ENCODE measurements around the gene LIMS4. TPM values are rescaled to one million over a fixed set of nuclear protein-coding genes. Genes with fewer than 3 reads are reported as not detected.
"Not testable (repeated sequence)": the region's sequence is repeated elsewhere in the genome, so short reads cannot be mapped to it uniquely, and the experiment has no call there.

Gene LIMS4
- total RNA-seq, 5 donors from 2014 or later (not counting 1 experiment from before 2014, with no cell fraction given), result 0.76 to 1.6 (median 1.3) TPM; not detected in 2

DNA sequence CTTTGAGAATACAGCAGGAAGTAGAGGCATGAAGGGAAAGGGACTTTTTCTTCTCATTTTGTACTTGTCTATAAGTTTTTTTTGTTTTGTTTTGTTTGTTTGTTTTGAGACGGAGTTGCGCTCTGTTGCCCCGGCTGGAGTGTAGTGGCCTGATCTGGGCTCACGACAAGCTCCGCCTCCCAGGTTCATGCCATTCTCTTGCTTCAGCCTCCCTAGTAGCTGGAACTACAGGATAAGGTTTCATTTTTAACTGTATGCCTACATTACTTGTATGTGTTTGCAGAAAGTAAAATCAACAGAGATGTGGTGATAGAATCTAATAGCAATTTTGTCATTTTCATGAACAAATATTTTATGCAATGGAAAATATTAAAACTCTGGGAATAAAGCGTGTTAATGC, 38.1 kb downstream of the LIMS4 start:
- POLR2A ChIA-PET; H3K36me3 ChIP-seq (ENCODE audit: control insufficient read depth in 2 of 2, extremely low read depth in 1 of 2, insufficient read depth in 1 of 2, low read length in 1 of 2); H3K27me3 ChIP-seq (replicated peaks in 1 of 2; ENCODE audit: control insufficient read depth in 2 of 2, extremely low read depth in 1 of 2, insufficient read depth in 2 of 2, low read length in 1 of 2); ATAC-seq (replicated peaks in 1 of 4); H3K9me3 Mint-ChIP-seq; H3K4me1 Mint-ChIP-seq; H3K9me3 ChIP-seq; DNase-seq; H3K27me3 Mint-ChIP-seq; H3K27ac Mint-ChIP-seq; H3K4me1 ChIP-seq (ENCODE audit: control insufficient read depth in 1 of 2, extremely low read depth in 1 of 2, insufficient read depth in 2 of 2, low read length in 2 of 2); CTCF ChIA-PET; H3K4me3 ChIP-seq (ENCODE audit: control insufficient read depth in 1 of 2, extremely low read depth in 1 of 2, low read length in 1 of 2); H3K27ac ChIP-seq (ENCODE audit: low read length); H3K4me3 Mint-ChIP-seq; H3K36me3 Mint-ChIP-seq: not testable (repeated sequence)
- WGBS (ENCODE audit: insufficient coverage), result no CpG with 5 or more reads among the region's 6 CpGs

DNA sequence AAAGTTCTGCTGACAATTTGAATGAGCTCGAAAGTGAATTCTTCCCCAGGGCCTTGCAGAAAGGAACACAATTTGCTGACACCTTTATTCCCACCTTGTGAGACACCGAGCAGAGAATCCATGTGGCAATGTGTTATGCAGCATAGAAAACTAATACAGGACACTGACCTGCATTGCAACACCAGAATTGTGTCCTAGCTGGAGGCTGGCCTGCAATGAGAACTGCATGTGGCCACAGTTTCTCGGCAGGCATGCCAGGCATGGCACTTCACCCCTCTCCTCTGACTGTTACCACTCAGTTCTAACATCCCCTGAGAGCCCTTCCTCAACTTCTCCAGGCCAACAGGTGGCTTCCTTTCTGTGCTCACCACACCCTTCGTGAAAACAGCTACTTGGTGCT, 46.9 kb downstream of the LIMS4 start:
- WGBS (ENCODE audit: insufficient coverage), result no CpG with 5 or more reads among the region's 4 CpGs
- CTCF ChIA-PET, POLR2A ChIA-PET: not testable (repeated sequence)

DNA sequence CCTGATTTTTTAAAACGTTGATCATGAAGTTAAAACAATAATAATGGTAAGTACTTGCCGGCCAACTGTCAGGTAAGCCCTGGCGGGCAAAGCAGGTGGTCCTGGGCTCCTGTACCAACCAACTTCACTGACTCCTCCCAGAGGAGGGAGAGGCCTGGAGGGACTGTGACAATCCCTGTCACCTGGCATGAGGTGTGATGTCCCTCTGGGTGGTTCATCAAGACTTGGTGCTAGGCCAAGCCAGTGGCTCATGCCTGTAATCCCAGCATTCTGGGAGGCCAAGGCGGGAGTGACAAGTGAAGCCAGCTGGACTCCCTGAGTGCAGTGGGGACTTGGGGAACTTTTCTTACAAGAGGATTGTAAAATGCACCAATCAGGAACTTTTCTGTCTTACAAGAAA, 48.2 kb downstream of the LIMS4 start:
- CTCF ChIA-PET; H3K27me3 Mint-ChIP-seq; H3K27ac ChIP-seq (ENCODE audit: low read length); DNase-seq; H3K4me3 Mint-ChIP-seq; ATAC-seq (replicated peaks in 1 of 4); H3K27ac Mint-ChIP-seq; H3K9me3 ChIP-seq; H3K4me1 Mint-ChIP-seq; POLR2A ChIA-PET; H3K27me3 ChIP-seq (replicated peaks in 1 of 2; ENCODE audit: control insufficient read depth in 2 of 2, extremely low read depth in 1 of 2, insufficient read depth in 2 of 2, low read length in 1 of 2); H3K4me1 ChIP-seq (ENCODE audit: control insufficient read depth in 1 of 2, extremely low read depth in 1 of 2, insufficient read depth in 2 of 2, low read length in 2 of 2); H3K36me3 Mint-ChIP-seq; H3K36me3 ChIP-seq (ENCODE audit: control insufficient read depth in 2 of 2, extremely low read depth in 1 of 2, insufficient read depth in 1 of 2, low read length in 1 of 2); H3K9me3 Mint-ChIP-seq; H3K4me3 ChIP-seq (ENCODE audit: control insufficient read depth in 1 of 2, extremely low read depth in 1 of 2, low read length in 1 of 2): not testable (repeated sequence)
- no CpG with 5 or more reads among the region's 4 CpGs for WGBS (ENCODE audit: insufficient coverage)

More for the DNA sequence above, 46.9 kb downstream of the LIMS4 start:
- not testable (repeated sequence) for H3K36me3 ChIP-seq (ENCODE audit: control insufficient read depth in 2 of 2, extremely low read depth in 1 of 2, insufficient read depth in 1 of 2, low read length in 1 of 2); DNase-seq; H3K36me3 Mint-ChIP-seq; H3K9me3 ChIP-seq; H3K27ac Mint-ChIP-seq; ATAC-seq (replicated peaks in 1 of 4); H3K27ac ChIP-seq (ENCODE audit: low read length); H3K4me3 ChIP-seq (ENCODE audit: control insufficient read depth in 1 of 2, extremely low read depth in 1 of 2, low read length in 1 of 2); H3K4me1 ChIP-seq (ENCODE audit: control insufficient read depth in 1 of 2, extremely low read depth in 1 of 2, insufficient read depth in 2 of 2, low read length in 2 of 2); H3K27me3 ChIP-seq (replicated peaks in 1 of 2; ENCODE audit: control insufficient read depth in 2 of 2, extremely low read depth in 1 of 2, insufficient read depth in 2 of 2, low read length in 1 of 2); H3K4me3 Mint-ChIP-seq; H3K9me3 Mint-ChIP-seq; H3K27me3 Mint-ChIP-seq; H3K4me1 Mint-ChIP-seq

DNA sequence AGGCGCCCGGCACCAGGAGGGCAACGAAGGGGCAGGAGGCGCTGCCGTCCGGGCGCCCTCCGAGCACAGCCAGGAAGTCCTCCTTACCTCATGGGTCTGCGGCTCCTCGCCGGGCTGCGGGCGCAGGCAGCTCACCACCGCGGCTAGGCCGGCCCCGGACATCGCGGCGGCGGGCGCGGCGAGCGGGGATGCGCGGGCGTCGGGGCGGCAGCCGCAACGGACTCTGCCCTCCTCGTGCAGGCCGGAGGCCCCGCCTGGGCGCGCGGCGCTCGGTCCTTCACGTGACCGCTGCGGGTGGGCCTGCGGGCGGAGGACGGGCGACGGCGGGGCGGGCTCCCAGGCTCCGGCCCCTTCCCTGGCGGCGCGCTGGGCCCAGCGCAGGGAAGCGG, 49.0 kb downstream of the LIMS4 start:
- CTCF ChIA-PET; H3K4me3 Mint-ChIP-seq; H3K36me3 ChIP-seq (ENCODE audit: control insufficient read depth in 2 of 2, extremely low read depth in 1 of 2, insufficient read depth in 1 of 2, low read length in 1 of 2); H3K9me3 ChIP-seq; H3K4me1 ChIP-seq (ENCODE audit: control insufficient read depth in 1 of 2, extremely low read depth in 1 of 2, insufficient read depth in 2 of 2, low read length in 2 of 2); H3K36me3 Mint-ChIP-seq; H3K27ac Mint-ChIP-seq; H3K4me1 Mint-ChIP-seq; H3K4me3 ChIP-seq (ENCODE audit: control insufficient read depth in 1 of 2, extremely low read depth in 1 of 2, low read length in 1 of 2); DNase-seq; H3K27ac ChIP-seq (ENCODE audit: low read length); POLR2A ChIA-PET; H3K27me3 ChIP-seq (replicated peaks in 1 of 2; ENCODE audit: control insufficient read depth in 2 of 2, extremely low read depth in 1 of 2, insufficient read depth in 2 of 2, low read length in 1 of 2); H3K27me3 Mint-ChIP-seq; H3K9me3 Mint-ChIP-seq: not testable (repeated sequence)
- ATAC-seq (replicated peaks in 1 of 4), result peak in 2 of 4 experiments; percentile 41 to 61
- no CpG with 5 or more reads among the region's 56 CpGs for WGBS (ENCODE audit: insufficient coverage)

DNA sequence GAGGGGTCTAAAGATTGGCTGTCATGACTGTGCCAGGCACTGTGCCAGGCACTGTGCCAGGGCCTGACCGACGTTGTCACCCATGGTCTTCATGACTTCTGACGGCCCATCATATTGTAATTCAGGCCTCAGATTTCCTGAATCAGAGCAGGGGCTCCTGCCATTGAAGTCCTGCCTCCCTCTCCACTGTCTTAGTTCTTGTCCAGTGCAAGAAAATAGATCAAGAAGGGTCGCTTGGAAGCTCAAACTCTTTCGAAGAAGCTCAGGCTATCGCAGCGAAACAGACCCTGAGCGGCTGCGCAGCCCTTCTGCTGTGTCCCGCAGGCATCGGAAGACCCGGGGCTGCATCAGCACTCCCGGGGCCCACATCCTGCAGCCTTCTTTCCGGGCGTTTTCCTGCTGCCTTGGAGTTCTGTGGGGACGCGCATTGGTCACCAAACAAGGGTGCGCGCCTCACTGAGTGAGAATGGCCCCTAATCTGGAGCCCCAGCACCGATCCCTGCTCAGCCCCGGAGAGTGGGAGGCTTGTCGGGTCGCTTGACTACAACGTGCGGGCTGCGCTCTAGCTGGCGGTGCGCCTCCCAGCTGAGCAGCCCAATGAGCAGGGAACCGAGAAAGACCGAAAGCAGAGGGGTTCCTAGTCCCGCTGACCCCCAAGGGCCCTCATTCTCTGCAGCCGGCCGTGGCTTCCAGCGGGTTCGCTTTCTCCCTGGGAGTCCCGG, 49.6 kb downstream of the LIMS4 start:
- H3K4me3 Mint-ChIP-seq; H3K27me3 ChIP-seq (replicated peaks in 1 of 2; ENCODE audit: control insufficient read depth in 2 of 2, extremely low read depth in 1 of 2, insufficient read depth in 2 of 2, low read length in 1 of 2); POLR2A ChIA-PET; H3K9me3 ChIP-seq; H3K4me3 ChIP-seq (ENCODE audit: control insufficient read depth in 1 of 2, extremely low read depth in 1 of 2, low read length in 1 of 2); H3K27me3 Mint-ChIP-seq; H3K36me3 Mint-ChIP-seq; H3K9me3 Mint-ChIP-seq; H3K4me1 ChIP-seq (ENCODE audit: control insufficient read depth in 1 of 2, extremely low read depth in 1 of 2, insufficient read depth in 2 of 2, low read length in 2 of 2); H3K27ac ChIP-seq (ENCODE audit: low read length); DNase-seq; H3K36me3 ChIP-seq (ENCODE audit: control insufficient read depth in 2 of 2, extremely low read depth in 1 of 2, insufficient read depth in 1 of 2, low read length in 1 of 2); CTCF ChIA-PET; H3K27ac Mint-ChIP-seq; H3K4me1 Mint-ChIP-seq: not testable (repeated sequence)
- no CpG with 5 or more reads among the region's 36 CpGs for WGBS (ENCODE audit: insufficient coverage)
- peak in 2 of 4 experiments; percentile 37 to 51 for ATAC-seq (replicated peaks in 1 of 4)

DNA sequence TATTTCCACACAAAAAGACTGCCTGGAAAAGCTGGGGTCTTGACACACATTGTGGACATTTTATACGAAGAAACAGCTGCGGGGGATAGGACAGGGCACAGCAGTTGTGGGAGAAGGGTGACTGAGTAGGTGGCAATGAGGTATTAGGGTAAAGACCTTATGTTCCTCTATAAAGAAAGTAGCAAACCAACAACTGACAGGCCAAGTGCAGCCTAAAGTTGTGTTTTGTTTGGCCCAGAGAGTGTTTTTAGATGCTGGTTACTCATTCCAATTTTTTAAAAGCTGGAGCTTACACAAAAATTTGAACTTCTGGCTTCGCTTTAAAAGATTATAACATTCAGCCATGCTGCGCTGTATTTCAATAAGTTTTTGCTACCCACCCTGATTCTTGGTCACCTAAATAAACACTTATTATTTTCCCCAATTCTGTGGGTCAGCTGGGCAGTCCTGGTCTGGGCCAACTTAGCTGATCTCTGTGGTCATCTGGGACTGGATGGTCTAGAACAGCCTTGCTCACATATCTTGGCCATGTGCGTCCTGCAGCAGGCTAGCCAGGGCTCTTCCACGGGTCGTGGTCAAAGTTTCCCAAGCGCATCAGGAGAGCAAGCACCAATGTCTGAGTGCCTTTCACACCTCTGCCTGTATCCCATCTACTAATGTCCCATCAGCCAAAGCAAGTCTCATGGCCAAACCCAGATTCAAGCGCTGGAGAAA, 51.8 kb downstream of the LIMS4 start:
- H3K27me3 ChIP-seq (replicated peaks in 1 of 2; ENCODE audit: control insufficient read depth in 2 of 2, extremely low read depth in 1 of 2, insufficient read depth in 2 of 2, low read length in 1 of 2); H3K36me3 Mint-ChIP-seq; H3K36me3 ChIP-seq (ENCODE audit: control insufficient read depth in 2 of 2, extremely low read depth in 1 of 2, insufficient read depth in 1 of 2, low read length in 1 of 2); H3K27ac ChIP-seq (ENCODE audit: low read length); H3K4me1 ChIP-seq (ENCODE audit: control insufficient read depth in 1 of 2, extremely low read depth in 1 of 2, insufficient read depth in 2 of 2, low read length in 2 of 2); CTCF ChIA-PET; H3K9me3 Mint-ChIP-seq; H3K4me1 Mint-ChIP-seq; H3K9me3 ChIP-seq; H3K4me3 ChIP-seq (ENCODE audit: control insufficient read depth in 1 of 2, extremely low read depth in 1 of 2, low read length in 1 of 2); ATAC-seq (replicated peaks in 1 of 4); POLR2A ChIA-PET; H3K27me3 Mint-ChIP-seq; H3K27ac Mint-ChIP-seq; H3K4me3 Mint-ChIP-seq; DNase-seq: not testable (repeated sequence)
- WGBS (ENCODE audit: insufficient coverage), result no CpG with 5 or more reads among the region's 9 CpGs

Measured in T-cell (primary cell).